Activated naive CD4-positive, alpha-beta T cell treated with anti-CD3 and anti-CD28 coated beads for 36 hours (primary cell): Measurements from ENCODE around the gene DSEL. TPM values are rescaled to one million over a fixed set of nuclear protein-coding genes. Genes with fewer than 3 reads are reported as not detected.

Experiments
- CTCF ChIA-PET: fragments of 350-600 bp; sonication (Branson Sonifier 250); formaldehyde crosslinking; loops from one replicate; lab custom pipeline; 2021; ENCODE audit warnings: antibody characterized with exemption; lab: Charles Lee
- DNase-seq: peaks from one replicate; pipeline ENCODE4 v3.0.0-alpha.2; 2020
- H3K27ac Mint-ChIP-seq: one replicate; pipeline ENCODE4 v1.8.0; 2021; ENCODE audit warnings: mild to moderate bottlenecking, mixed read lengths
- H3K27me3 Mint-ChIP-seq: one replicate; pipeline ENCODE4 v1.8.0; 2021; ENCODE audit warnings: low read depth, mixed read lengths
- H3K36me3 Mint-ChIP-seq: one replicate; pipeline ENCODE4 v1.8.0; 2021; ENCODE audit warnings: low read depth, mixed read lengths
- H3K4me1 Mint-ChIP-seq: one replicate; pipeline ENCODE4 v1.8.0; 2021; ENCODE audit warnings: low read depth, mixed read lengths
- H3K4me3 Mint-ChIP-seq: one replicate; pipeline ENCODE4 v1.8.0; 2021; ENCODE audit warnings: mild to moderate bottlenecking, moderate library complexity, mixed read lengths
- H3K9me3 Mint-ChIP-seq: one replicate; pipeline ENCODE4 v1.8.0; 2021; ENCODE audit warnings: mixed read lengths
- intact Hi-C: fragments of 100-400 bp; cut with micrococcal nuclease; formaldehyde crosslinking; loops from one replicate; pipeline ENCODE4 v1.15.1; 2023
- total RNA-seq, 2 experiments: library from RNA; stranded (reverse); gene quantifications; one replicate each; pipeline ENCODE4 v1.2.3, GENCODE V29; 2021

Gene DSEL
- total RNA-seq: under 1 TPM; 0.10 TPM

- DNase-seq: peak; percentile 99
- Mint-ChIP-seq H3K4me3 (peak within 1 kb of the TSS; percentile 84), H3K4me1 (peaks cover 21% of the 10 kb centered on the region), H3K27me3 (peaks cover 7% of the 10 kb centered on the region), H3K9me3 (no peaks in the 10 kb centered on the region), H3K27ac (no peak within 1 kb of the TSS), H3K36me3 (no peaks in the 10 kb centered on the region)
- intact Hi-C loops: loop anchor here (1.0 to 5.0 kb wide), 5 partner anchors 184 to 1219 kb away; partner anchors contain the start of gene TMX3
- CTCF ChIA-PET: interaction anchor here (0.5 to 2.3 kb wide), 3 partner anchors 9 to 32 kb away, joined by 3 to 13 read pairs (median 3); no protein-coding TSS in a partner anchor
These were observed at the start of gene DSEL for GRCh38 chr18:67516539-67517443. Gene DSEL (minus strand): TSS chr18:67516720. CDS start chr18:67514608, 2,112 bp downstream.

GRCh38 chr18:67553437-67553836 is 36.9 kb upstream of the DSEL start:
- CTCF ChIA-PET: no interaction called here
- intact Hi-C loops: no loop called here
- H3K27ac Mint-ChIP-seq: no peak overlapping the region

GRCh38 chr18:67550872-67551520 is 34.5 kb upstream of the DSEL start:
- intact Hi-C loops: no loop called here
- peaks cover 5% of the 10 kb centered on the region for H3K27me3 Mint-ChIP-seq
- no peaks in the 10 kb centered on the region for H3K9me3 Mint-ChIP-seq
- H3K36me3 Mint-ChIP-seq: no peaks in the 10 kb centered on the region
- H3K4me1 Mint-ChIP-seq: no peaks in the 10 kb centered on the region
- H3K27ac Mint-ChIP-seq: no peak overlapping the region
- no peak for DNase-seq
- H3K4me3 Mint-ChIP-seq: no peak overlapping the region
- CTCF ChIA-PET: no interaction called here

More at GRCh38 chr18:67553437-67553836, 36.9 kb upstream of the DSEL start:
- no peaks in the 10 kb centered on the region for H3K4me1 Mint-ChIP-seq
- peaks cover 5% of the 10 kb centered on the region for H3K27me3 Mint-ChIP-seq
- no peak overlapping the region for H3K4me3 Mint-ChIP-seq
- no peak for DNase-seq
- no peaks in the 10 kb centered on the region for H3K36me3 Mint-ChIP-seq
- H3K9me3 Mint-ChIP-seq: peaks cover 1% of the 10 kb centered on the region

GRCh38 chr18:67549946-67550345 is 33.4 kb upstream of the DSEL start:
- H3K9me3 Mint-ChIP-seq: no peaks in the 10 kb centered on the region
- DNase-seq: no peak
- no peaks in the 10 kb centered on the region for H3K36me3 Mint-ChIP-seq
- H3K4me3 Mint-ChIP-seq: no peak overlapping the region
- peaks cover 7% of the 10 kb centered on the region for H3K27me3 Mint-ChIP-seq
- intact Hi-C loops: no loop called here
- no peaks in the 10 kb centered on the region for H3K4me1 Mint-ChIP-seq
- no peak overlapping the region for H3K27ac Mint-ChIP-seq
- CTCF ChIA-PET: interaction anchor here (0.7 kb wide), 1 partner anchor 1031 kb away, joined by 3 read pairs; no protein-coding TSS in a partner anchor

- intact Hi-C loops: no loop called here
- Mint-ChIP-seq H3K9me3 (no peaks in the 10 kb centered on the region), H3K36me3 (no peaks in the 10 kb centered on the region), H3K27me3 (peaks cover 12% of the 10 kb centered on the region), H3K4me1 (no peaks in the 10 kb centered on the region), H3K27ac (no peak overlapping the region), H3K4me3 (no peak overlapping the region)
- DNase-seq: no peak
- CTCF ChIA-PET: no interaction called here
These were observed 29.2 kb upstream of the DSEL start for GRCh38 chr18:67545681-67546080.

- no peaks in the 10 kb centered on the region for H3K4me1 Mint-ChIP-seq
- no peaks in the 10 kb centered on the region for H3K9me3 Mint-ChIP-seq
- CTCF ChIA-PET: no interaction called here
- H3K4me3 Mint-ChIP-seq: no peak overlapping the region
- intact Hi-C loops: no loop called here
- H3K27ac Mint-ChIP-seq: no peak overlapping the region
- peaks cover 7% of the 10 kb centered on the region for H3K27me3 Mint-ChIP-seq
- DNase-seq: no peak
- no peaks in the 10 kb centered on the region for H3K36me3 Mint-ChIP-seq
These were observed 24.0 kb upstream of the DSEL start for GRCh38 chr18:67540559-67540958.

- Mint-ChIP-seq H3K9me3 (no peaks in the 10 kb centered on the region), H3K27ac (no peak overlapping the region), H3K36me3 (no peaks in the 10 kb centered on the region), H3K4me1 (no peaks in the 10 kb centered on the region), H3K4me3 (no peak overlapping the region), H3K27me3 (peaks cover 8% of the 10 kb centered on the region)
- no peak for DNase-seq
- intact Hi-C loops: no loop called here
- CTCF ChIA-PET: interaction anchor here (1.1 kb wide), 1 partner anchor 15 kb away, joined by 3 read pairs; no protein-coding TSS in a partner anchor
These were observed 15.4 kb upstream of the DSEL start for GRCh38 chr18:67531929-67532328.

- DNase-seq: no peak
- H3K9me3 Mint-ChIP-seq: no peaks in the 10 kb centered on the region
- peaks cover 15% of the 10 kb centered on the region for H3K27me3 Mint-ChIP-seq
- no peaks in the 10 kb centered on the region for H3K4me1 Mint-ChIP-seq
- intact Hi-C loops: no loop called here
- H3K36me3 Mint-ChIP-seq: no peaks in the 10 kb centered on the region
- H3K4me3 Mint-ChIP-seq: no peak overlapping the region
- H3K27ac Mint-ChIP-seq: no peak overlapping the region
- CTCF ChIA-PET: interaction anchor here (0.6 to 2.7 kb wide), 2 partner anchors 10 to 690 kb away, joined by 3 to 13 read pairs; partner anchors contain the start of gene DSEL
These were observed 9.0 kb upstream of the DSEL start for GRCh38 chr18:67525328-67526099.

- H3K27me3 Mint-ChIP-seq: peaks cover 14% of the 10 kb centered on the region
- H3K4me3 Mint-ChIP-seq: no peak overlapping the region
- peaks cover 17% of the 10 kb centered on the region for H3K4me1 Mint-ChIP-seq
- no peak for DNase-seq
- H3K36me3 Mint-ChIP-seq: no peaks in the 10 kb centered on the region
- no peak overlapping the region for H3K27ac Mint-ChIP-seq
- intact Hi-C loops: no loop called here
- CTCF ChIA-PET: no interaction called here
- H3K9me3 Mint-ChIP-seq: no peaks in the 10 kb centered on the region
These were observed 3.9 kb upstream of the DSEL start for GRCh38 chr18:67520351-67520921.

- CTCF ChIA-PET: no interaction called here
- Mint-ChIP-seq H3K4me1 (peaks cover 21% of the 10 kb centered on the region), H3K36me3 (no peaks in the 10 kb centered on the region), H3K27me3 (peaks cover 17% of the 10 kb centered on the region), H3K4me3 (no peak overlapping the region), H3K27ac (no peak overlapping the region), H3K9me3 (no peaks in the 10 kb centered on the region)
- DNase-seq: no peak
- intact Hi-C loops: loop anchor here (5.0 kb wide), 1 partner anchor 187 kb away; no protein-coding TSS in a partner anchor
These were observed 3.1 kb upstream of the DSEL start for GRCh38 chr18:67519592-67519991.

GRCh38 chr18:67518566-67518965 is 2.0 kb upstream of the DSEL start:
- CTCF ChIA-PET: no interaction called here
- H3K27me3 Mint-ChIP-seq: peaks cover 15% of the 10 kb centered on the region
- intact Hi-C loops: loop anchor here (5.0 kb wide), 1 partner anchor 186 kb away; no protein-coding TSS in a partner anchor

More at GRCh38 chr18:67518566-67518965, 2.0 kb upstream of the DSEL start:
- peaks cover 21% of the 10 kb centered on the region for H3K4me1 Mint-ChIP-seq
- H3K9me3 Mint-ChIP-seq: no peaks in the 10 kb centered on the region
- DNase-seq: no peak
- H3K27ac Mint-ChIP-seq: no peak overlapping the region
- H3K36me3 Mint-ChIP-seq: no peaks in the 10 kb centered on the region
- no peak overlapping the region for H3K4me3 Mint-ChIP-seq
